Occipital lobe (tissue), 2 donors: ENCODE measurements around the gene PACS1. TPM values are rescaled to one million over a fixed set of nuclear protein-coding genes. Genes with fewer than 3 reads are reported as not detected.

Experiments
- DNase-seq: peaks from one replicate; lab custom pipeline; 2025; lab: John Stamatoyannopoulos, UW
- total RNA-seq: library from RNA; depleted of rRNA; stranded (reverse); fragments of >200 nt; gene quantifications from one replicate; pipeline ENCODE4 v1.2.3, GENCODE V29; 2014

Gene PACS1
- total RNA-seq, 1 donor from 2014 or later, result 34.5 TPM

DNA sequence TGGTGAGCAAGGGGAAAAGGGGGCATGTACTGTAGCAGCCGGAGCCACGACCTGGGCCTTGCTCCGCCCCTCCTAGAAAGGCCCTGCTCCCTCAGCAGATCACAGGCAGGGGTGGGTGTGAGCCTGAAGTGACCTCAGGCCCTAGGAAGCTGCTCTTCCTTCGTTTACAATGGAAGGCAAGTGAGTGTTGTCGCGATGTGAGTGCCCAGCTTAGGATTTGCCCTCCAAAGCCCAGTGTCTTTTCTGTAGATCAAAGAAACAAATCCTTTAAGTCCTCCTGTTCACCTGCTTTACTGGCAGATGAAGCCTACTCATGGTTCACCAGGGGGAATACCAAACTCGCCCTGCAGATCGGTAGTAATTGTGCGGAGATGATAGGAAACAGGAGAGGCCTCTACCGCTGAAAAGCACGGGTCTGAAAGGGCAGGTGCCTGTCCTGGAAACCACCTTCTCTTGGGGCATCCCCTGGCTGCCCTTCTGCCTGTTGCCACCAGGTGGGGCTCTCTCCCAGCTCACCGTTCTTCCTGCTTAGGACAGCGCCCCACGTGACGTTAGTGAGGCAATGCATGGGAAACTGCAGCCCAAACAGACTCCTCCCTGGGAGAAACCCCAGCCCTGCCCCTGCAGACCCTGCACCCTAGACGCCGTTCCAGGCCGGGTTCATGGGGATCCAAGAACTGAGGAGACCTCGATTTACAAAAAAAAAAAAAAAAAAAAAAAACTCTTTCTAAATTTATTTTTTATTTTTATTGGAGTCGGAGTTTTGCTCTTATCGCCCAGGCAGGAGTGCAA, 152.5 kb downstream of the PACS1 start:
- DNase-seq, result peak; percentile 78

DNA sequence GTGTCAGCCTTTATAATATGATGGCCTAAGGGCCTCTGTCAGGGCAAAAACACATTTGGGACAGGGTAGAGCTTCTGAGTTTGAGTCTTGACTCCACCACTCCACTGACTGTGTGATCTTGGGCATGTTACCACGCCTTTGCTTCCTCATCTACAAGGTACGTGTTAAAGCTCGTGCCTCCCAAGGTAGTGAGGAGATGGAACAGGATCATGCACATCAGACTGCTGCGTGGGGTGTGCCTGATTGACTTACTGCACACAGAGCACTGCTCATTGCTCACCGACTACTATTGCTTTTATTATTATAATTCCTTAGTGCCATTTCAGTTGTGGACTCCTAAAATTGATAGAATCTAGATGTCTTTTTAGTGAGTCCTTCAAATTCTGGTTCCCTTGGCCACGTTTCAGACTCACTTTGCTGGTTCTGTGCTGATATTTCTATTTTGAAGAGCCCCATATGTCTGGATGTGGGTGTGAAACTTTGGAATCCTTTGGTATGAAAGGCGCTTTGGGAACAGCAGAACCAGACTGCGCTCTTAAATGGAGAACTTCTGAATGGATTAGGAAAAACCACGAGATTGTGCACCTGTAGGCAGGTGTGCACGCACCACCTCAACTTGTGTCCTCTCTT, 154.3 kb downstream of the PACS1 start:
- no peak for DNase-seq

DNA sequence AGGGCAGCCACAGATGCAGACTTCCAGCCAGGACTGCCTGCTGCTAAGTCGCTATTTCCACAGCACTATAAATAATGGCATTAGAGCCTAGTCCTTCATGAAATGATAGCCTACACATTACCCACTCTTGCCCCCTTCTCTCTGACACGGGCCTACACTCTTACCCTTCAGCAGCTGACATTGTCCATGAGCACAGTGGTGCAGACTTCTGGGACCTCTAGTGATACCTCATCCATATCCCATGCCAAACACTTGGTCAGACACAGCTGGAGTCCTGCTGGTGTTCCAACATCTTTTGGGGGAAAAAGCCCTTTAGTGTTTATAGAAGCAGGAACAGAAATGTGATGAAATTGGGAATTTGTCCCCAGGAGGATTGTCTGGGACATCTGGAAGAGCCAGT, 155.0 kb downstream of the PACS1 start:
- DNase-seq, result no peak

DNA sequence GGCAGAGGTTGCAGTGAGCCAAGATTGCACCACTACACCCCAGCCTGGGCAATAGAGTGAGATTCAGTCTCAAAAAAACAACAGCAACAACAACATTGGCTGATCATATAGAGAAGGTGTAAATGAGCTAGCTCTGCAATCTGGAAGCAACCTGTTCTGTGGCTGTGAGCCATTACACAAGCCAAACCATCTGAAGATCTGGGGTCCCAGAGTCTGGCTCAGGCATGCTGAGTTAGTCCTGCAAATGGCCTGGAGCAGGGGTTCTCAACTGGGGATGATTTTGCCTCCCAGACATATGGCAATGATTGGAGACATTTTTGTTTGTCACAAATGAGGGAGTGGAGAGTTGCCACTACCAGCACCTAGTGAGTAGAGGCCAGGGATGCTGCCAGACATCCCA, 156.0 kb downstream of the PACS1 start:
- DNase-seq, result no peak

DNA sequence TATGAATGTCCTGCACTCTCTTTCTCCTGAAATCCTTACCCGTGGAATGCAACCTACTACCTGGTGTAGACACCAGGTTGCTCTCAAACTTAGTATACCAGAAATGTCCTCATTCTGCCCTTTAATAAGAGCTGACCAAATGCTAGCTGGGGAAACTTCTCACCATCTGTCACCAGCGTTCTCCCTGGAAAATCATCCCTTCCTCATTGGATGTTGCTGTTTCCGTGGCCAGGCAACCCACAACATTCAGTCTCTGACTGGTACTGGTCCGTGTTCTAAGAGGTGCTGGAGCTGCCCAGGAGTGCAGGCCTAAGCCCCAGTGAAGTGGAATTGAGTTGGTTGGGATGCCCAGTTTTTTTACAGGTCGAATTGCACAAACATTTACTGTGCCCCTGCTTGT, 157.6 kb downstream of the PACS1 start:
- no peak for DNase-seq

DNA sequence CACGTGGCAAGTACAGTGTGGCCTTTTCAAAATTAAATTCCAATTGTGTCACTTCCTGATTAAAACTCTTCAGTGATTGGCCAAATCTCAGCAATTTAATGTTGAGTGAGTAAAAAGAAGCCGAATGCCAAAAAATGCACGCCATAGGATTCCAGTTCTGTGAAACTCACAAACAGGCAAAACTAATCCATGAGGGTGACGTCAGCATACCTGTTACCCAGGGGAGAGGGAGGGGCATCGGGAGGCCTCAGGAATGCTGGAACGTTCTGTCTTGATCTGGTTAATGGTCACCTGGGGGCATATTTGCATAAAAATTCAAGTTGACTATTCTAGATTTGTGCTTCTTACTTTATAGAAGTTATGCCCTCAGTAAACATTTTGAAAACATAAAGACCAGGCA, 158.4 kb downstream of the PACS1 start:
- DNase-seq, result no peak

DNA sequence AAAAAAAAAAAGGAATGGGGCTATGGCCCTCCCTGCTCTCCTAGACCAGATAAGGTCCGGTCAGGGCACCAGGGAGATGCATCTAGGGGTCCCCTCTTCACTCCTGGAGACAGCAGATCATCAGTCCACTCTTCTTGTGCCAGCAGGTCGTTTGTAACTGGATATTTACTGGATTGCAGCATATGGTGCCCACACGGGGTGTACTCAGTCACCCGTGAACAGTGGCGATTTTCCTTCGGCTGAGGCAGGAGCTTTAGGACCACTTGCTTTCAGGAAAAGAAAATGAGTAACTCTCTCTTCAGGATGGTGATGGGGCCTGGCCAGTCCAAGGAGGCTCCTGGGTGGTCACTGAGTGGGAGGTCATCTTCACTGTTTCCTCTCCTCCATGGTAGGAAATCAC, 160.1 kb downstream of the PACS1 start:
- no peak for DNase-seq

DNA sequence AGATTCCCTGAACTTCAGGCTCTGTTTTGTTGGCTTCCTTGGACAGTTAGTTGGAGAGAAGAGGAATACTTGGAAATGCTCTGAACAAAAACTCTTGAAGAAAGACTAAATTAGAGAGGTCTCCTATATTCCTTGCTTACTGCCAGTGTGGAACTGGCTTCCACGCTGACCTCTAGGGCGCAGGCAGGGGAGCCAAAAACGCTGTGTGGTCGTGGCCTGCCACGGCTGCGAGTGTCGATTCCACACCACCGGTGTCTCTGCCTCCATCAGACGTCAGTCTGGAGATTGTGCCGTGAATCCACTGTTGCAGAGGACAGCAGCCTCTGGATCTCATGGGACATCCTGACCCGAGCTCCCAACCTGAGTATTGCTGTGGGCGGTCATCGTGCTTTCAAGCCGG, 160.9 kb downstream of the PACS1 start:
- DNase-seq, result no peak

DNA sequence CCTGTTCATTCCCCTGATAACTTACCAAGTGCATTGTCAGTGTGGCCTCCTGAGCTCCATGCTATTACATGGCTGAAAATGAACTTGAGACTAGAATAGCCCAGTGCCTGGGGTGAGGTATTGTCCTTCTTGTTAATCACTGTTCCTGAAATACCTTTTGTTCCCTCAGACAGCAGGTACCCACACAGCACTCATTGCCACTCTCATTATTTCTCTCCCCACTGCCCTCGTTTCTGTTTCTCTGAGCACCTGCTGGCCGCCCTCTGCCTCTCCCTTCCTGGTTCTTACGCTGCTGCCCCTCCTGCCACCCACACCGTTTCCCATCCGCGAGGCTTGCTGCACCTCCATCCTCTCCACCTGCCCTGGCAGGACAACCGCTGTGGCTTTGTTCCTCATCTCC, 161.5 kb downstream of the PACS1 start:
- DNase-seq, result no peak

DNA sequence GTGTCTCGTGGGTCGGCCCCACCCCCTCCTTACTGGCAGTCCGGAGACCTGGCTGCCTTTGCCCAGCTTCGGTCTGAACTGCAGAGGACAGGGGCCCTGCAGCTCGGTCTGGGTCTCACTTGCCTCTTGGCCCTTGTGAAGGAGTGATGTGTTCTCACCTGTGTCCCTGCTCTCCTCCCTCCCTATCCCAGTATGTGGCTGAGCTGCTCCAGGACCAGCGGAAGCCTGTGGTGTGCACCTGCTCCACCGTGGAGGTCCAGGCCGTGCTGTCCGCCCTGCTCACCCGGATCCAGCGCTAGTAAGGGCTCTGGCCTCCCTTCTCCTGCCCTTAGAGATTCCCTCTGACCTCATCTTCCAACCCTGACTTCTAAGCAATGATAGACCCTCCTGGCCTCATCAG, 162.7 kb downstream of the PACS1 start:
- no peak for DNase-seq

DNA sequence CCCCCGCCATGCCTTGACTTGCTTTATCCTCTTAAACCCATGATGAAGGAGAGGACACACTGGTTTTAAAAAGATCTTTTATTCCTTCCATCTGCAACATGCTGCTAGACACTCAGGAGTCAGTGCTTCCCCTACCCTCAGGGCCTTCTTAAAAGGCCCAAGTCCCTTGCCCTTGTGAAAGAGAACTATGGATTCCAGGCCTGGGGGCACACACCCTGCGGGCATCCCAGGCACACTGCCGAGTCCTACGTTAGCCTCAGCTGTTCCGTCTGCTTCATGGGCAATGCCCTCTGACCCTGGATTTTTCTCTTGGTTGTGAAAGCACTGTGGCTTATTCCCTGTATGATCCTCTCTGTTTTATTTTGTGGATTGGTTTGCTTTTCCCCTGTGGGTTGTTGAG, 163.2 kb downstream of the PACS1 start:
- DNase-seq, result no peak

DNA sequence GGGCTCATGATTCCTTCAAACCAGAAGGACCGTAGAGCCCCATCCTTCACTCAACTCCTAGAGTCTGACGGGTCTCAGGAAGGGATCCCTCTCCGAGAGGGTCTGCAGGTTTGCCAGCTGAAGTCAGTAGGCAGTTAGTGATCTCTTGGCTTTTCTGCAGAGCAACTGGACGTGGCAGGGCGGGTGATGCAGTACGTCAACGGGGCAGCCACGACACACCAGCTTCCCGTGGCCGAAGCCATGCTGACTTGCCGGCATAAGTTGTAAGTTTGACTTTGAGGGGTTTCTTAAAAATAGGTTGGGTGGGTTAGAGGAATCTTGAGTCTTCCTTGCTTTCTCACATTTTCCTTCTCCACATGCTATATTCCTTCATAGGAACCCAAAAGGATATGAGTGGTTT, 165.1 kb downstream of the PACS1 start:
- DNase-seq, result no peak

DNA sequence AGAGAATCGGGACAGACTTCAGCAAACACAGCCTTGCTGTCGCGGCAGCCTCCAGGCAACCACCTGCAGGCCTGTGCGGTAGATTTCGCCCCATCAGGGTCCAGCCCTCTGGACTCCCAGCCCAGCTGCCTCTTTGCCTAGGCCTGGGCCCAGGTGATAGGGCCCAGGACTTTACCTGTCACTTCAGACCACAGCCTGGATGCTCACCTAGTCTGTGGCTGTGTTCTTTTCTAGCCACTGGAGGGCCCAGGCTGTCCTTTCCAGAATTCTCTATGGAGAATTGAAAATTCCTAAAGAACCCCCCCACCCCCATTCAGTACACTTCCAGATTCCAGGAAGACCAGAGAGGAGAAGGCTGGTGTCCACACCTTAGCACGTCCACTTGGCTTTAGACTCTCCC, 167.8 kb downstream of the PACS1 start:
- no peak for DNase-seq

DNA sequence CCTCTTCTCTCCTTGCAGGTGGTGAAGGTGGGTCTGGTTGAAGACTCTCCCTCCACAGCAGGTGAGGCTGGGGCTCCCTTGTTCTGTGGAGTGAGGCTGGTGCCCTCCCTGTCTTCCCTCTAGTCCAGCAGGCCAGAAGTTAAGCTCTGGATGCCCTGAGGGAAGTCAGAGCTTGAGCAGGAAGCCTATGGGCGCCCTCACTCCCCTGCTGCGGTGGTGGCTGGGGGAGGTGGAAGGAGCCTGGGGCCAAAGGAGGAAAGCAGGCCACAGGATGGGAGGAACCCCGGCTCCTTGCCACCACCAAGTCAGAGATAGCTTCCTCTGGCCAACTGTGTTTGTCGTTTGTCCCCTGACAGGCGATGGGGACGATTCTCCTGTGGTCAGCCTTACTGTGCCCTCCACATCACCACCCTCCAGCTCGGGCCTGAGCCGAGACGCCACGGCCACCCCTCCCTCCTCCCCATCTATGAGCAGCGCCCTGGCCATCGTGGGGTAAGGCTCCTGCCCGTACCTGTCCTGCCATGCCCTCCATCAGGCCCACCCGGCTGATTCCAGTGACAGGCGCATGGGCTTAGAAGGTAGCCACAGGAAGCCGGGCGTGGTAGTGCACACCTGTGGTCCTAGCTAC, 168.8 kb downstream of the PACS1 start:
- no peak for DNase-seq

DNA sequence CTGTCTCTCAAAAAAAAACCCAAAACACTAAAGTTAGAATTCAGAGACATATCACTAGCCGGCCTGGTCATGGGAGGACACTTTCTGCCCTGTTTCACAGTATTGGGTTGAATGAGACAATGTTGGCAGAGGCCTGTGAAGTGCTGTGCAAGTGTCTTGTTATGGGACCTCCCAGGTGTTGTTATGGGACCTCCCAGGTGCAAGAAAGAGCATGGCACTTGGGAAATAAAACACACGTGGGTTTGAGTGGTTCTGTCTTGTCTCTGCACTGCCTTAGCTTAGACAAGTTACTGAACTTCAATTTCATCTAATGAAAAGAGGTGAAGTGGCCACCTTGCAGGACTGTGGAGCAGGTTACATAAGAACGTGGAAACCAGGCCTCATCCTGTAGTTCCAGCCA, 169.4 kb downstream of the PACS1 start:
- DNase-seq, result no peak

DNA sequence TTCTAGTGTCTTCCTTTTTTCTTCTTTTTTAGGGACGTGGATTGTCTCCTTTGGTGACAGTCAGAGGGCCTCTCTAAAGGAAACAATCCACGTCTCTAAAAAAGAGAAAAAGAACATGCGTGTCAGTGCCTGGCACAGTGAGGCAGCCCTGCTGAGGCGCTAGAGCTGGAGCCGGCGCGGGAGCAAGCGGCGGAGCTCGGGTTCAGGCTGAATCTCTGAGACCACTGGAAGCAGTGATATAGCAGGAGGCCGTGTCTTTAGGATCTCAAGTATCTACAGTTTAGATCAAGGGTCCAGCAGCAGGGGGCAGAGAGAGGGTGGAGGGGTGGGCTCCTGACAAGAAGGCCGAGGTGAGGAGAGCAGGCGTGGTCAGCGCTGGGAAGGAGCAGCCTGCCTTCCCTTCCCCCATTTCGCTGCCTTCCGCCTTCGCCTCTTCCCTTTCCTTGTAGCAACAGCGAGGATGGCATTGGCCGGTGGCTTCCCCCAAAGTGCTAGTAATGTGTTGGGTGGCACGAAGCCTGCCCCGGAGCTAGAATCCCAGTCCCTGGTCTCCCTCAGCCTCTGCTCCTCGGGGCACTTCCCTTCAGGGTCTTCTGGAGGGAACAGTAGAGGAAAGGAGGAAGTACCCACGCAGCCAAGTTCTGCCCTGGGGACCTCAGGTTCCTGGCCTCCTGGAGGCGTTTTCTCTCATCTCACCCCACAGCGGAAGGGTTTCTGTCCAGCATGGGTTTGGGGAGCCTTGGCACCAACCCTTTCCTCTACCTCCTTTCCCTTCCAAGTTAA, 170.1 kb downstream of the PACS1 start:
- DNase-seq, result no peak

DNA sequence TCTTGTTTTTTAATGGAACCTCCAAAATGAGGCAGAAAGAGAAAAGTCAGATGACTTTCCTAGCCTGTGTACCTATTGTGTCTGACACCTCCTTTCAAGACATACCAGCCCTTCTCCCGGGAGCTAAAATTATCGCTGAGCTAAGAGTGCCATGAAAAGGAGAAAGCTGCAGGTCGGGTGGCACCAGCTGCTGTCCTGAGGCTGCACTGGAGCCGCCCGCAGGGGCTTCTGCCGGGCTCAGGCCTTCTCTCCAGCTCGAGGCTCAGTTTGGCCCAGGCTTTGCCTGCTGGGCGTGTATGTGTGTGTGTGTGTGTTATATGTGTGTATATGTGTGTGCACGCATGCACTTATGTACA, 170.7 kb downstream of the PACS1 start:
- DNase-seq, result no peak

DNA sequence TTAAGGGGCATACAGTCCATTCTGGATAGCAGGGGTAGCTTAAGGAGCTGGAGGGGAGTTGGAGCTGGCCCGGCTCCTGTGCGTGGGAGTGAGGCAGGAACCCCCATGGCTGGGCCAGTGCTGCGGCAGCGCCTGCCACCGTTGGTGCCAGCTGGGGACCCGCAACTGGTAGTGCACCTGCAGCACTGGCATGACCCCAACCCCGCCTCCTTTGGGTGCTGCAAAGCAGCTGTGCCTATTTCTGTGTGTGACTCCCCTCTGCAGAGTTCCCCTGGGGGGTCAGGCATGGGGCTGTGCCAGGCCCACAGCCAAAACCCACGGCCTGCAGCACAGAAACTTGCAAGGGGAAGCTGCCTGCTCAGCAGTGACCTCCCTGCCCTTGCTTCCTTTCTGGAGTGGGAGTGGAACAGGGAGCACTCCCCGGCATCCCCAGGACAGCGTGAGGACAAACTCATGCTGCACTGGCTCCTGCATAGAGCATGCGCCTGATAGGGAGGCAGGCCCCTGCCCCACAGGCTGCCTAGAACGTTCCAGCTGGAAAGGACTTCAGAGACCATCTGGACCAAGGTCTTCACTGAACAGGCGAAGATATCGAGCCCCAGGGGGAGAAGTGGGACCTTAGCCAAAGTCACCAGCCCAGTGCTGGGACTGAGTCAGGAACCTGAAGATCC, 172.2 kb downstream of the PACS1 start:
- no peak for DNase-seq

DNA sequence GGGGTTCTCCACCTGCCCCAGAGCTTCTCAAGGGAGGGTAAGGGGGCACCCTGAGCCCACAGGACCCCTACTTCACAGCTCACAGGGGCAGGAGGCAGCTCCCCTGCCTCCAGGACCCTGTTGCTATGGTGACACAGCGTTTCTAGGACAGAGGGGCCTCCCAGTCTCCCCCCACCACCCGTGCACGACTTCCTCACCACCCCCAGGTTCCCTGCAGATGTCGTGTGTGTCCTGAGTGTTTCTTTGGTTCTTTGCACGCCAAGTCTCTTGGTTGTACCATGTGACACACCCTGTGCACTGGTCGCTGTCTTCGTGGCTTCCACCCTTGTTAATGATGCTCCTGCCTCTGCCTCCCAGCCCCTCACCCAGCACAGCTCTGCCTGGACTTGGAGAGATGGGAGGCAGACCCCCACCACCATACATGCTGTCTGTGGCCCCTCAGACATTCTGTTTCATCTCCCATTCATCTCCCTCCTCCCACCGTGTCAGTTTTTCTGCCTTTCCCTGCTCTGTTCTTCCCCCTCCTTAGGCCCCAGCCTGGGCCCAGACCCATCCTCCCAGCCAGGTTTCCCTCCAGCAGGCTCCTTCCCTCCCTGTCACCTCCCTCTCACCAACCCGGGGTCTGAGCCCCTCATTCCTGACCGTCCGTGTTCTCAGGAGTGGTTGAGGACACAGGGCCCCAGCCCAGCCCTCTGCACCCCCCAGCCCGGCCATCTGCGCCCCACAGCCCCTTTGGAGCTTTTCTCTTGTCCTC, 173.9 kb downstream of the PACS1 start:
- DNase-seq, result no peak

DNA sequence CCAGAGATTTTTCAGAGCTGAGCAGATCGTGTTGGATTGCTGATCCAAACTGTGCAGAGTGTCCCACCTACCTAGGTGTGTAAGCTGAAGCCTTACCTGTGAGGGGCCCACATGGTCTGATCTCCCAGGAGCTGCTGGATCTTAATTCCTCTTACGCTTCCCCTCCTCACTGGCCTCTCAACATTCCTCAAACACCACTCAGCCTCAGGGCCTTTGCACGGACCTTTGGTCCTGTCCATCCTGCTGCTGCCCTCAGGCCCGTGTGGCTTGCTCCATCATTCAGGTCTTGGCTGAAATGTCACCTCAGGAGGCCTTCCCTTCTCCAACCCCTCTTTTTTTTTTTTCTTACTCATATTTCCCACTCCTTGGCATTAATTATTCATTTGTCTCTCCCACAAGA, 177.2 kb downstream of the PACS1 start:
- no peak for DNase-seq

DNA sequence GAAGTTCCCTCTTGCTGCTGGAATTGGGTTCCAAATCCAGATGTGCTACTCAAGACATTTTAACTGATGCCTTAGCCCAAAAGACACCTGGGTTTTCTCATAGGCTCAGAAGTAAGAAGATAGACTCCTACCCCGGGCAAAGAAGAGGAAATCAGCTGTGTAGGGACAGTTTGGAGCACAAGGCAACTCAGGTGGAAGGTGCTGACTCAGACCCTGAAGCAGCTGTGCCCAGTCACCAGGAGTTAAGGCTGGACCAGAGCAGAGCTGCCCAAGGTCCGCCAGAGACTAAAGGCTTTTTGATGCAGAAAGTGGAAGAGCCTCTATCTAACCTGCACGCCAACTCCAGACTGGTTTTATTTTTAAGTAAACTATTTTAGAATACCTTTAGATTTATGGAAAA, 177.7 kb downstream of the PACS1 start:
- no peak for DNase-seq
